ENCODE measurements around the gene PRUNE1.

Gene PRUNE1

DNA sequence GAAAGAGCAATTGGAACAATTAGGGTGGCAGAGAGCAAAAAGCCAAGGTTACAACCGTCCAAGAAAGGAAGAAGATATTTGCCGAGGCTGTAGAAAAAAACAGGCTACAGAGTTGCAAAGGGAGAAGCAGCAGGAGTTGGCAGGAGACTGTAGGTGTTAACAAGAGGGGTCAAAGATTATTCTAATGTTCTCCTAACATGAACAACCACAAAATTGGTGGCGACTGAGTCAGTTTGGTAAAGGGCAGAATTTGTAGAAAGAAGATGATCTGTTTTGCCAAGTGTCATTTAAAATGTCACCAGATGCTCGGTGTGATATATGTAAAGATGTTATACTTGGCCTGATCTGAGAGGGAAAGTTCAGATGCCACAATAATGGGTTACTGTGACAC, 401 bp upstream of the PRUNE1 start:
- no peak for DNase-seq

- peak; percentile 35 to 40 for DNase-seq
Measured at GRCh38 chr1:151009206-151009587, 948 bp downstream of the PRUNE1 start.

- DNase-seq = no peak
Measured at GRCh38 chr1:151009674-151010345, 1.6 kb downstream of the PRUNE1 start.

GRCh38 chr1:151010346-151010726, 2.1 kb downstream of the PRUNE1 start:
- DNase-seq = no peak

- no peak for DNase-seq
Measured at GRCh38 chr1:151011154-151011850, 3.1 kb downstream of the PRUNE1 start.

GRCh38 chr1:151012684-151013471, 4.6 kb downstream of the PRUNE1 start:
- no peak for DNase-seq

DNA sequence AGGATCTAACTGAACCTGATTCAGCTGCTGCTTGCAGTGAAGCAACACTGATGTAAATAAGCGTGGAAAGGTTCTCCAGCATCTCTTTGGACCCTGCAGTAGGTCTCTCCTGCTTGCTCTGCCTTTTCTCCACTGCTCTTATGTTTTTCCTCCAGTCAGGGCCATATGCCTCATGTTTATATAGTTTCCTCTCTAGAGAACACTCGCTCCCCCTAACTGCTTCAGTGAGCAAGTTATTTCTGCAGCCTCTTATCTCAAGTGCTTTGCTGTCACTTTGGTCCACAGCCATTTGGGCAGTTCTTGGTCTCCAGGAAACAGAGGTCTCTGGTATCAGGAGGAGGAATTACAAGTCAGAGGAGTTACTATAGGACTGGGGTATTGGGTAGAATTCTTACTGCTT, 5.3 kb downstream of the PRUNE1 start:
- DNase-seq = no peak

DNA sequence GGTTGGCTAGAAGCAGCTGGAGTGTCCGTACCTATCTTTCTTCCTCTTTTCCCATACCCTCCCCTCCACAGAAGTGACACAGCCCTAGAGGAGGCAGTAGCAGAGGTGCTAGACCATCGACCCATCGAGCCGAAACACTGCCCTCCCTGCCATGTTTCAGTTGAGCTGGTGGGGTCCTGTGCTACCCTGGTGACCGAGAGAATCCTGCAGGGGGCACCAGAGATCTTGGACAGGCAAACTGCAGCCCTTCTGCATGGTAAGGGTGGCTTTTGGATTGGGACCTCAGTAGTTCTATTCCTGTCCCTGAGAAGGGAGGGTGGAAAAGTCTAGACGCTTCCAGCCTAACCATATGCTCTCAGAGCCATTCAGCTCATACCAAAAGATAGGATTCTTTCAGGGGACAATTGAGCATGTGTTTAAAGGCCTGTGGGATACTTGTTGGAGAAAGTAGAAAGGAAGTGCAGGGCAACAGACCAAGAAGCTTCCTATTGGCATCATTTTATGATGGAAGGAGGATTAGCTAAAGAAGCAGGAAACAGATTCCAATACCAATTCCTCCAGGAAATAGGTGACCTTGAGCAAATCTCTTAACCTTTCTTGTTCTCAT, 16.4 kb downstream of the PRUNE1 start:
- peak; percentile 85 to 88 for DNase-seq

GRCh38 chr1:151026460-151026859, 18.2 kb downstream of the PRUNE1 start:
- DNase-seq = no peak

DNA sequence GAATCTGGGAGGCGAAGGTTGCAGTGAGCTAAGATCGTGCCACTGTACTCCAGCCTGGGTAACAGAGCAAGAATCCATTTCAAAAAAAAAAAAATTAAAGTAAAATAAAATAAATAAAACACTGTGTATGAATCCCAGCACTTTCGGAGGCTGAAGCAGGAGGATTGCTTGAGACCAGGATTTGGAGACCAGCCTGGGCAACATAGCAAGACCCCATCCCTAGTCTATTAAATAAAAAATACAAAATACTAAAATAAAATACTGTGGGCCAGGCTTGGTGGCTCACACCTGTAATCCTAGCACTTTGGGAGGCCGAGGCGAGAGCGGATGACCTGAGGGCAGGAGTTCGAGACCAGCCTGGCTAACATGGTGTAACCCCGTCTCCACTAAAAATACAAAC, 23.9 kb downstream of the PRUNE1 start:
- DNase-seq = no peak

- no peak for DNase-seq
Measured at GRCh38 chr1:151035167-151035566, 26.9 kb downstream of the PRUNE1 start.

GRCh38 chr1:151036356-151036755, 28.1 kb downstream of the PRUNE1 start, which contains the start of gene BNIPL:
TSS of gene BNIPL (plus strand) at chr1:151036586. CDS start at chr1:151036726, 140 bp downstream.
- no peak for DNase-seq

DNA sequence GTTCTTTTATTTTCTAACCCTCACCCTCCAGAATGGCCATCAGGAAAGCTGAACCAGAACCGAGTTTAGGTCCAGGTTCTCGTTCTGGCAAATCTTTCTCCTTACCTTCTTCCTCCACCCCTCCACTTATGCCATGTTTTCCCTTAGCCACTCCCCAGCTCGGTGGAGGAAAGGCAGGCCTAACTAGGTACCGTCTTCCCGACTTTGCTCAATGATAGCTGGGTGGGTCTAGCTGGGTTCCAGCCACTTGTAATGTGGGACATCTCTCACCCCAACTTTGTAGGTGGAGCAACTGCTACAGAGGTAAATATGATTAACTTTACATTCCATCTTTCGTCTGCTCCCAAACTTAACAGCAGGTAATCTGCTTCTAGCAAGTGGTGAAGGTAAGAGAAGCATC, 28.8 kb downstream of the PRUNE1 start:
- DNase-seq = no peak

DNA sequence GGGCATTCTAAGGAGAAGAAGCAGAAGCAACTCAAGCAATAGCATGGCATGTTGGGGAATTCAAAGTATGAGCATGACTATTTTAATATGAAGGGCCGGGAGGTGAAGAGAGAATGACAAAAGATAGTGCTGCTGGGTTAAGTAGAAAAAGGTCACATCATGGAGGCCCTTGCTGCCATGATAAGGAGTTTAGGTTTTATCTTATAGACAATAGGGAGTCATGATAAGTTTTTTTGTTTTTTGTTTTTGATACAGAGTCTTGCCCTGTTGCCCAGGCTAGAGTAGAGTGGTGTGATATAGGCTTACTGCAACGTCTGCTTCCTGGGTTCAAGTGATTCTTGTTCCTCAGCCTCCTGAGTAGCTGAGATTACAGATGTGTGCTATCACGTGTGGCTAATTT, 31.3 kb downstream of the PRUNE1 start:
- no peak for DNase-seq

GRCh38 chr1:151043163-151043562, 34.9 kb downstream of the PRUNE1 start:
- no peak for DNase-seq

DNA sequence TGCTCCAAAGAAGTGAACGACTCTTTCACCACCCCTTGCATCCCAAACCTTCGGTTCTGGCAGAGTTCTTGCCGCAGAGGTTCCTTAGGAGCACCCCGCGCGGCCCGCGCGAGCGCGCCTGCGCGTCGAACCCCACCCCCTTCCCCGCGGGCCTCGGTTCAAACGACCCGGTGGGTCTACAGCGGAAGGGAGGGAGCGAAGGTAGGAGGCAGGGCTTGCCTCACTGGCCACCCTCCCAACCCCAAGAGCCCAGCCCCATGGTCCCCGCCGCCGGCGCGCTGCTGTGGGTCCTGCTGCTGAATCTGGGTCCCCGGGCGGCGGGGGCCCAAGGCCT, 39.3 kb downstream of the PRUNE1 start, which contains the start of gene C1orf56:
C1orf56 (plus strand) TSS at position 161 of the 334 bp plus-strand sequence; CDS start at position 258, 97 bp downstream.
- peak; percentile 70 to 74 for DNase-seq

- peak; percentile 75 to 79 for DNase-seq
Measured at GRCh38 chr1:151047925-151048644, 39.8 kb downstream of the PRUNE1 start.

GRCh38 chr1:151048645-151049032, 40.4 kb downstream of the PRUNE1 start:
- DNase-seq = no peak

DNA sequence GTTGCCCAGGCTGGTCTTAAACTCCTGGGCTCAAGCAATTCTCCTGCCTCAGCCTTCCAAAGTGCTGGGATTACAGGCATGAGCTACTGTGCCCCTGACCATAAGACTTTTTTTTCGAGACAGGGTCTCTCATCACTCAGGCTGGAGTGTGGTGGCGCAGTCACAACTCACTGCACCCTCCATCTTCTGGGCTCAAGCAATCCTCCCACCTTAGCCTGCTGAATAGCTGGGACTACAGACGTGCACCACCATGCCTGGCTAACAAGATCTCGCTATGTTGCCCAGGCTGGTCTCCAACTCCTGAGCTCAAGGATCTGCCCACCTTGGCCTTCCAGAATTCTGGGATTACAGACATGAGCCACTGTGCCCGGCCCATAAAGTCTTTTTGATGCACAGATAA, 41.2 kb downstream of the PRUNE1 start:
- DNase-seq = no peak

GRCh38 chr1:151050051-151050688, 41.9 kb downstream of the PRUNE1 start:
- no peak for DNase-seq

GRCh38 chr1:151051356-151052009, 43.2 kb downstream of the PRUNE1 start:
- DNase-seq = no peak

Data from activated T-cell treated with anti-CD3 and anti-CD28 coated beads, Interleukin-2, amount 50 U/mL, for 48 hours (primary cell).